ENCODE results near the gene GPA33. TPM values are rescaled to one million over a fixed set of nuclear protein-coding genes. Genes with fewer than 3 reads are reported as not detected.

The GPA33 gene
- total and polyA plus RNA-seq, 12 donors = 0.03 to 0.79 (median 0.21) TPM; not detected in 6

- 79 to 89% (median 81%) methylated on average over 2 of the region's 2 CpGs for WGBS, 4 donors
- no peaks in the 10 kb centered on the region for H3K36me3 ChIP-seq (replicated peaks in 1 of 2)
- H3K9me3 ChIP-seq (replicated peaks in 1 of 3) = no peaks in the 10 kb centered on the region
- TF ChIP-seq POLR2A (IDR thresholded peaks at IDR 0.05) (no peak), CTCF (IDR thresholded peaks at IDR 0.05) (no peak)
- H3K27ac ChIP-seq = no peak overlapping the region
- no peaks in the 10 kb centered on the region for H3K4me1 ChIP-seq (replicated peaks in 1 of 2)
- no peak overlapping the region for H3K4me3 ChIP-seq
- H3K27me3 ChIP-seq = peaks cover 10% of the 10 kb centered on the region
- intact Hi-C loops (cut with DNase I) = no loop called here
- DNase-seq = no peak
Measured at GRCh38 chr1:167100730-167101129, 10.6 kb upstream of the GPA33 start.

GRCh38 chr1:167099851-167100250 is 9.7 kb upstream of the GPA33 start:
- H3K4me3 ChIP-seq = no peak overlapping the region
- TF ChIP-seq CTCF (IDR thresholded peaks at IDR 0.05) = no peak
- no peak for TF ChIP-seq POLR2A (IDR thresholded peaks at IDR 0.05)
- intact Hi-C loops (cut with DNase I) = no loop called here
- H3K4me1 ChIP-seq (replicated peaks in 1 of 2) = no peaks in the 10 kb centered on the region
- H3K27me3 ChIP-seq = peaks cover 10% of the 10 kb centered on the region
- no peaks in the 10 kb centered on the region for H3K36me3 ChIP-seq (replicated peaks in 1 of 2)
- DNase-seq = no peak
- no peaks in the 10 kb centered on the region for H3K9me3 ChIP-seq (replicated peaks in 1 of 3)
- H3K27ac ChIP-seq = no peak overlapping the region
- WGBS, 4 donors = 72 to 100% (median 87%) methylated on average over 1 of the region's 1 CpG

GRCh38 chr1:167095368-167095767 is 5.2 kb upstream of the GPA33 start:
- TF ChIP-seq POLR2A (IDR thresholded peaks at IDR 0.05) = no peak
- TF ChIP-seq CTCF (IDR thresholded peaks at IDR 0.05) = no peak
- no peaks in the 10 kb centered on the region for H3K9me3 ChIP-seq (replicated peaks in 1 of 3)
- intact Hi-C loops (cut with DNase I) = no loop called here
- H3K4me3 ChIP-seq = no peak overlapping the region
- DNase-seq = peak in 2 of 7 donors; percentile 8 to 27
- H3K4me1 ChIP-seq (replicated peaks in 1 of 2) = no peaks in the 10 kb centered on the region
- WGBS, 4 donors = 42 to 54% (median 45%) methylated on average over 5 of the region's 5 CpGs
- H3K27ac ChIP-seq = no peak overlapping the region
- H3K36me3 ChIP-seq (replicated peaks in 1 of 2) = no peaks in the 10 kb centered on the region
- H3K27me3 ChIP-seq = peaks cover 8% of the 10 kb centered on the region

GRCh38 chr1:167094690-167095089 is 4.5 kb upstream of the GPA33 start:
- no peak overlapping the region for H3K27ac ChIP-seq
- no peaks in the 10 kb centered on the region for H3K36me3 ChIP-seq (replicated peaks in 1 of 2)
- TF ChIP-seq CTCF (IDR thresholded peaks at IDR 0.05) (no peak), POLR2A (IDR thresholded peaks at IDR 0.05) (no peak)
- H3K9me3 ChIP-seq (replicated peaks in 1 of 3) = no peaks in the 10 kb centered on the region
- intact Hi-C loops (cut with DNase I) = no loop called here
- peaks cover 1% of the 10 kb centered on the region for H3K27me3 ChIP-seq
- H3K4me3 ChIP-seq = no peak overlapping the region
- no peaks in the 10 kb centered on the region for H3K4me1 ChIP-seq (replicated peaks in 1 of 2)
- DNase-seq = no peak
- 80 to 88% (median 81%) methylated on average over 8 of the region's 8 CpGs for whole genome bisulfite sequencing, 4 donors
